Stimulated activated CD4-positive, alpha-beta T cell treated with anti-CD3 and anti-CD28 coated beads, Interleukin-12 subunit alpha, Interleukin-12 subunit beta, amount 100 ng/mL, for 24 hours (primary cell): ENCODE results near the gene BRD3.
A peak's percentile ranks its signal among the peaks of the same experiment; 100 is the strongest.
"Not testable (repeated sequence)": the region's sequence is repeated elsewhere in the genome, so short reads cannot be mapped to it uniquely, and the experiment has no call there.

Experiments
- DNase-seq, 2 experiments: peaks; one replicate each; pipeline ENCODE4 v3.0.0-alpha.2; 2020; ENCODE audit warnings: low read depth in 2 of 2

Gene BRD3

GRCh38 chr9:134067904-134068743 lies at the start of gene BRD3:
Gene BRD3, minus strand, starts transcription at chr9:134068026. Its CDS starts 14,549 bp downstream, at chr9:134053477.
- DNase-seq = peak; percentile 63 to 66

GRCh38 chr9:134112561-134112960 lies 44.7 kb upstream of the BRD3 start:
- DNase-seq = no peak

- no peak for DNase-seq
These were observed 43.2 kb upstream of the BRD3 start for GRCh38 chr9:134111064-134111463.

- DNase-seq = no peak
These were observed 35.7 kb upstream of the BRD3 start for GRCh38 chr9:134103391-134103998.

- DNase-seq = no peak
These were observed 33.9 kb upstream of the BRD3 start for GRCh38 chr9:134101623-134102149.

GRCh38 chr9:134101133-134101532 lies 33.3 kb upstream of the BRD3 start:
- DNase-seq = not testable (repeated sequence)

GRCh38 chr9:134100040-134100439 lies 32.2 kb upstream of the BRD3 start:
- DNase-seq = no peak

GRCh38 chr9:134099123-134099761 lies 31.4 kb upstream of the BRD3 start:
- DNase-seq = peak; percentile 20 to 49

GRCh38 chr9:134089972-134090371 lies 22.1 kb upstream of the BRD3 start:
- no peak for DNase-seq

- DNase-seq = no peak
These were observed 20.4 kb upstream of the BRD3 start for GRCh38 chr9:134088063-134088725.

GRCh38 chr9:134085674-134086073 lies 17.8 kb upstream of the BRD3 start:
- no peak for DNase-seq

- no peak for DNase-seq
These were observed 15.6 kb upstream of the BRD3 start for GRCh38 chr9:134083451-134083850.

GRCh38 chr9:134076644-134077043 lies 8.8 kb upstream of the BRD3 start:
- DNase-seq = no peak

GRCh38 chr9:134075689-134076088 lies 7.9 kb upstream of the BRD3 start:
- not testable (repeated sequence) for DNase-seq

GRCh38 chr9:134073500-134073899 lies 5.7 kb upstream of the BRD3 start:
- DNase-seq = no peak

- not testable (repeated sequence) for DNase-seq
These were observed 4.9 kb upstream of the BRD3 start for GRCh38 chr9:134072683-134073082.

GRCh38 chr9:134071149-134071548 lies 3.3 kb upstream of the BRD3 start:
- no peak for DNase-seq

- no peak for DNase-seq
These were observed 1.9 kb upstream of the BRD3 start for GRCh38 chr9:134069480-134070399.

- no peak for DNase-seq
These were observed 1.1 kb upstream of the BRD3 start for GRCh38 chr9:134068744-134069479.
